Measurements from ENCODE around the gene CHKA.

The CHKA gene

DNA sequence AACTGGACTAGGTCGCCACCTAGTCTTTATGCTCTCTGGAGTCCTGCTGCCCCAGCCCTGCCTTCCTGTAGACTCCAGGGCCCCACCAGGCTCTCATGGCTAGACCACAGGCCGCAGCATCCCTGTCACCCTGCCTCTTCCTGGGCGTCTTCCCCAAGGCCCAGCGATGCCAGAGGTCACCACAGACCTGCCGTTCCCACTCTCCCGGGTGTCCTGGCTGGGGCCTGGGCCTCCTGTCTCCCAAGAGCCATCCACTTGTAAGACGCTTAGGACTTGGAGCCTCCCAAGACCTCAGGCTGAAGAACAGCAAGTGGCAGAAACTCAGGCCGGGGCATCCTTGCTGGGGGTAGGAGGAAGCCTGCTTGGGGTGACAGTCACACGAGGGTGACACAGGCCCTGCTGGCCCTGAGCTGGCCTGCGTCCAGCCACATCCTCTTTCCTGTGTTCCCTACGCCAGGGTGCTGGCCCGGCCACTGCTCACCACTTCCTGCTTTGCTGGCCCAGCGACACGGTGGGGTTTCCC, 84.4 kb downstream of the CHKA start:
- H3K4me3 Mint-ChIP-seq: peak overlapping the region; percentile 35
- H3K27me3 Mint-ChIP-seq (ENCODE audit: low read depth): no peaks in the 10 kb centered on the region
- no peaks in the 10 kb centered on the region for H3K9me3 Mint-ChIP-seq
- H3K4me1 Mint-ChIP-seq (ENCODE audit: low read depth): peaks cover 13% of the 10 kb centered on the region
- DNase-seq (ENCODE audit: low spot score): no peak
- H3K36me3 Mint-ChIP-seq (ENCODE audit: low read depth): peaks cover 15% of the 10 kb centered on the region
- peak overlapping the region; percentile 77 for H3K27ac Mint-ChIP-seq

DNA sequence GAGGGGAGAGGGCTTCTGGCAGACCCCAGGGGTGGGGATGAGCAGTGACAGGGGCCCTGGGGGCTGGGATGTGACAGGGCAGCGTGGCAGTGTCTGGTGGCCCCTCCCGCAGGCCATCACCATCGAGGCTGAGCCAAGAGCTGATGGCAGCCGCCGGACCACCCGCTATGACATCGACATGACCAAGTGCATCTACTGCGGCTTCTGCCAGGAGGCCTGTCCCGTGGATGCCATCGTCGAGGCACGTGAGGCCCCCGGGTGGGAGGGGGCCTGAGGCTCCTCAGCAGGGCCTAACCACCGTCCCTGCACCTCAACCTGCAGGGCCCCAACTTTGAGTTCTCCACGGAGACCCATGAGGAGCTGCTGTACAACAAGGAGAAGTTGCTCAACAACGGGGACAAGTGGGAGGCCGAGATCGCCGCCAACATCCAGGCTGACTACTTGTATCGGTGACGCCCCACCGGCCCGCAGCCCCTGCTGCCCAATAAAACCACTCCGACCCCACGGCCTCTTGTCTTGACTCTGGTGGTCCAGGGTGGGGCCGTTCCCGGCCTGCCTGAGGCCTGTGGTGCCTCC, 85.0 kb downstream of the CHKA start:
- H3K27me3 Mint-ChIP-seq (ENCODE audit: low read depth): no peaks in the 10 kb centered on the region
- H3K9me3 Mint-ChIP-seq: no peaks in the 10 kb centered on the region
- H3K4me1 Mint-ChIP-seq (ENCODE audit: low read depth): peaks cover 15% of the 10 kb centered on the region
- peaks cover 15% of the 10 kb centered on the region for H3K36me3 Mint-ChIP-seq (ENCODE audit: low read depth)
- no peak overlapping the region for H3K4me3 Mint-ChIP-seq
- no peak for DNase-seq (ENCODE audit: low spot score)
- H3K27ac Mint-ChIP-seq: peak overlapping the region; percentile 77

DNA sequence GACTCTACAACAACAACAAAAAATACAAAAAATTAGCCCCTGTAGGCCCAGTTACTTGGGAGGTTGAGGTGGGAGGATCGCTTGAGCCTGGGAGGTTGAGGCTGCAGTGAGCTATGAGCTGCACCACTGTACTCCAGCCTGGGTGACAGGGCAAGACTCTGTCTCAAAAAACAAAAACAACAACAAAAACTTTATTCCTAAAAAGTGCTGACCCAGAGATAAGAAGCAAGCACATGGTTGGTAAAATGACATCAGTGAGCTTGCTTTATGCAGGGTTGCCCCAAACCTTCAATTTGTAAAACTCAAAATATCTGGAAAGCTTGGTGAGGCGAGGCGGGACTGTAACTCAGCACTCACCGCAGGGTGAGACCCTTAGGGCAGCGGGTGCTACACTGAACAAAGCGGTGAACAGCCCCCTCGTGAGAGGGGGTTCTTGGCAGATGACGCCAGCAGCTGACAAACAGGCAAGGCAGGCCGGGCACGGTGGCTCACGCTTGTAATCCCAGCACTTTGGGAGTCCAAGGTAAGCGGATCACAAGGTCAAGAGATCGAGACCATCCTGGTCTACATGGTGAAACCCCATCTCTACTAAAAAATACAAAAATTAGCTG, 85.8 kb downstream of the CHKA start:
- Mint-ChIP-seq H3K4me1 (ENCODE audit: low read depth) (peaks cover 15% of the 10 kb centered on the region), H3K36me3 (ENCODE audit: low read depth) (peaks cover 15% of the 10 kb centered on the region), H3K9me3 (no peaks in the 10 kb centered on the region), H3K4me3 (no peak overlapping the region), H3K27me3 (ENCODE audit: low read depth) (no peaks in the 10 kb centered on the region), H3K27ac (no peak overlapping the region)
- no peak for DNase-seq (ENCODE audit: low spot score)

DNA sequence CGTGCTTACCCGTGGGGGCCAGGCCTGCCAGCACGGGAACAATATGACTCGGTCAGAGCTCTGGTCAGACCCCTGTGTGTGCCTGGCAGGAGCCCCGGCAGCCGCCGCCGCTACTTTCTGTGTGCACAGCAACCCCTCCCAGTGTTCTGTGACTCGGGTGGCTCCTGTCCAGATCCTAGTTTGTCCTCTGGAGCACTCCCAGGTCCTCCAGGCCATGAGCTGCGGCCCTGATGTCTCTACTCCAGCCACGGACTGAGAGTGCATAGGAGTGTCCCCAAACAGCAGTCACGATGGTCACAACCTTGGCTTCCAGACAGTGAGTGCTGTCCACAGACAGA, 87.5 kb downstream of the CHKA start:
- Mint-ChIP-seq H3K9me3 (no peaks in the 10 kb centered on the region), H3K4me1 (ENCODE audit: low read depth) (peaks cover 20% of the 10 kb centered on the region), H3K27ac (no peak overlapping the region), H3K36me3 (ENCODE audit: low read depth) (peaks cover 15% of the 10 kb centered on the region), H3K4me3 (peak overlapping the region; percentile 21), H3K27me3 (ENCODE audit: low read depth) (no peaks in the 10 kb centered on the region)
- no peak for DNase-seq (ENCODE audit: low spot score)

DNA sequence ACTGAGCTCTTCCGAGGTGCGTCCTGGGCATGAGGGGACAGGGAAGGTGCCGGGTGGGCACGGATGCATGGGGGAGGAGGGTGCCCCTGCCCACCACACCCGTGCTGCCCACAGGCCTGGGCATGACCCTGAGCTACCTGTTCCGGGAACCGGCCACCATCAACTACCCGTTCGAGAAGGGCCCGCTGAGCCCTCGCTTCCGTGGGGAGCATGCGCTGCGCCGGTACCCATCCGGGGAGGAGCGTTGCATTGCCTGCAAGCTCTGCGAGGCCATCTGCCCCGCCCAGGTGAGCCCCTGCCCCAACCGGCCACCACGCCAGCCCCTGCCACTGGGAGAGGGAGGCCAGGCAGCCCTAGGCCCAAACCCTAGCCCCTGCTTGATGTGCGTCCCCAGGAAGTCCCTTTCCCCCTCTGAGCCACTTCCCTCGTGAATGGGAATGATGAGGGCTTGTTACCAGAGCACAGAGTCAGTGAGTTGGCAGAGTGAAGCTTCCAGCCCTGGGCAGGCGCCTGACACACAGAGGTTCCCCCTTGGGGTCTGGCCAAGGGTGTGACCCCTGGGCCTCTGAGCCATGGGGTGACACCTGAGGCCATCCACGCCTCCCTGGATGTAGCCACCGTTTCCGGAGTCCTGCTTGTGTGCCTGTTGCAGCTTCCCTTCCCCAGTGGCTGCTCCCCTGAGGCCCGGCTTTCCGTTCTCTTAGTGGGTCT, 88.0 kb downstream of the CHKA start:
- Mint-ChIP-seq H3K36me3 (ENCODE audit: low read depth) (peaks cover 15% of the 10 kb centered on the region), H3K4me1 (ENCODE audit: low read depth) (peaks cover 20% of the 10 kb centered on the region), H3K9me3 (no peaks in the 10 kb centered on the region), H3K27me3 (ENCODE audit: low read depth) (no peaks in the 10 kb centered on the region), H3K4me3 (peak overlapping the region; percentile 21), H3K27ac (no peak overlapping the region)
- DNase-seq (ENCODE audit: low spot score): no peak

DNA sequence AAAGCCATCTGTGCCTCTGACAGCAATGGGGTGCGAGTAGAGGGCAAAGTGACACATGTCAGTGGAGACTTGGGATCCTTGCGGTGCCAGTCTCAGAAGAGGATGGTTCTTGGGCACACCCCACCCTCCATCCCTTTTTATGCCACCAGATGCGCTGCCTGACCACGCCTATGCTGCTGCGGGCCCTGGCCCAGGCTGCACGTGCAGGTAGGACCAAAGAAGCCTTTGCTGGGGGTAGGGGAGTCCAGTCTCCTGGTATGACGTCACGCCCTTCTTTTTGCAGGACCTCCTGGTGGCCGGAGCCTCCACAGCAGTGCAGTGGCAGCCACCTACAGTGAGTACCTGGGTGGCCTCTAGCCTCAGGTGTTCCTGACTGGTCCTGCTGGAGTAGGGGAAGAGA, 89.2 kb downstream of the CHKA start:
- peaks cover 15% of the 10 kb centered on the region for H3K4me1 Mint-ChIP-seq (ENCODE audit: low read depth)
- H3K9me3 Mint-ChIP-seq: no peaks in the 10 kb centered on the region
- peak overlapping the region; percentile 95 for H3K27ac Mint-ChIP-seq
- H3K36me3 Mint-ChIP-seq (ENCODE audit: low read depth): peaks cover 14% of the 10 kb centered on the region
- no peaks in the 10 kb centered on the region for H3K27me3 Mint-ChIP-seq (ENCODE audit: low read depth)
- no peak for DNase-seq (ENCODE audit: low spot score)
- H3K4me3 Mint-ChIP-seq: peak overlapping the region; percentile 97

DNA sequence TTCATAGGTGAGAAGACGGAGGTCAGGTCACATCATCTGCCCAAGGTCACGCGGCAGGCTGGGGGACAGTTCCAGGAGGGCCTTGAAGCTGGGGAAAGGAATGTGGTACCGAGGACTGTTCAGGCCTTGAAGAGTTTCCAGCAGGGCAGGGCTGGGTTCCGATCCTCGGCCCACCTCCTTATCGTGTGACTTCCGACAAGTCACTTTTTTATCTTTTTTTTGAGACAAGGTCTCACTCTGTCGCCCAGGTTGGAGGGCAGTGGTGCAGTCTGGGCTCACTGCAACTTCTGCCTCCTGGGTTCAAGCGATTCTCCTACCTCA, 90.1 kb downstream of the CHKA start:
- H3K9me3 Mint-ChIP-seq: no peaks in the 10 kb centered on the region
- DNase-seq (ENCODE audit: low spot score): peak; percentile 13
- H3K27ac Mint-ChIP-seq: peak overlapping the region; percentile 95
- peak overlapping the region; percentile 97 for H3K4me3 Mint-ChIP-seq
- peaks cover 11% of the 10 kb centered on the region for H3K36me3 Mint-ChIP-seq (ENCODE audit: low read depth)
- H3K4me1 Mint-ChIP-seq (ENCODE audit: low read depth): peaks cover 9% of the 10 kb centered on the region
- no peaks in the 10 kb centered on the region for H3K27me3 Mint-ChIP-seq (ENCODE audit: low read depth)

DNA sequence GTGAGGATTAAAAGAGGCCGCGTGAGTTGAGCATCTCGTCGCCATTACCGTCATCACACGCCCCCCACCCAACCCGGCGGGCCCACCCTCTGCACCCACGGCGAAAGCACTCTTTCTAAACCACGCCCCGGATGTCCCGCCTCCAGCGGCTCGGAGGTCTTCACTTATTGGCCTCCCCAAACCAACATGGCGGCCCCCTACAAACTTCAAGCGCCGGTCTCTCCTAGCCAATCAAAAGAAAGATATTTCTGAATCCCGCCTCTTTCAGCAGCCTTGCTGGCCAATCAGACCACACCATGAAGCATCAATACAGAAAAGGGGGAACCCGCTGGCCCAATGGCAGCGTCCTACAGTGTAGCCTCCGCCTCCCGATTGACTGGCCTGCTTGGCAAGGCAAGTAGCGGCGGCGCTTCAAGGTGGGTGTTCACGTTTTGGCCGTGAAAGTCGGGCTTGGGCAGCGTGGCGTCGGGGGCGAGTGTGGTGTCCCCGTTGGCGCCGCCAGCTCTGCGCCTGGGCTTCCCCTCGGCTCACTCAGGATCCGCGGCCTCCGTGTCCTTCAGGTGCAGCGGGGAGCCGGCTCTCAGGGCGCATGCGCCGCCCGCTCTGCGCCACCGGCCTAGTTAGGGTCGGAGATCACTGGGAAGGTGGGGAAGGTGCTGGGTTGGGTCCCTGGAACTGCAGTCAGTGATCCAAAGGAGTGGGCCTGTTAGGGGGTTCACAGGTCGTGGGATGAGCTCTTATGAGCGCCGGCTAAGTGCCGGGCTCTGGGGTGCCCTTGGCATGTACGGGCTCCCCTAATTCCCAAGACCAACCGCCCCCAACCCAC, 90.7 kb downstream of the CHKA start, which contains the start of gene NDUFS8:
Gene NDUFS8 (plus strand): TSS at position 364 of the 826 bp plus-strand sequence. CDS start 1,471 bp downstream, outside the sequence.
- Mint-ChIP-seq H3K36me3 (ENCODE audit: low read depth) (peaks cover 11% of the 10 kb centered on the region), H3K9me3 (no peaks in the 10 kb centered on the region), H3K27ac (peak within 1 kb of the TSS; percentile 95), H3K27me3 (ENCODE audit: low read depth) (no peaks in the 10 kb centered on the region), H3K4me1 (ENCODE audit: low read depth) (peaks cover 9% of the 10 kb centered on the region), H3K4me3 (peak within 1 kb of the TSS; percentile 97)
- peak; percentile 95 for DNase-seq (ENCODE audit: low spot score)

DNA sequence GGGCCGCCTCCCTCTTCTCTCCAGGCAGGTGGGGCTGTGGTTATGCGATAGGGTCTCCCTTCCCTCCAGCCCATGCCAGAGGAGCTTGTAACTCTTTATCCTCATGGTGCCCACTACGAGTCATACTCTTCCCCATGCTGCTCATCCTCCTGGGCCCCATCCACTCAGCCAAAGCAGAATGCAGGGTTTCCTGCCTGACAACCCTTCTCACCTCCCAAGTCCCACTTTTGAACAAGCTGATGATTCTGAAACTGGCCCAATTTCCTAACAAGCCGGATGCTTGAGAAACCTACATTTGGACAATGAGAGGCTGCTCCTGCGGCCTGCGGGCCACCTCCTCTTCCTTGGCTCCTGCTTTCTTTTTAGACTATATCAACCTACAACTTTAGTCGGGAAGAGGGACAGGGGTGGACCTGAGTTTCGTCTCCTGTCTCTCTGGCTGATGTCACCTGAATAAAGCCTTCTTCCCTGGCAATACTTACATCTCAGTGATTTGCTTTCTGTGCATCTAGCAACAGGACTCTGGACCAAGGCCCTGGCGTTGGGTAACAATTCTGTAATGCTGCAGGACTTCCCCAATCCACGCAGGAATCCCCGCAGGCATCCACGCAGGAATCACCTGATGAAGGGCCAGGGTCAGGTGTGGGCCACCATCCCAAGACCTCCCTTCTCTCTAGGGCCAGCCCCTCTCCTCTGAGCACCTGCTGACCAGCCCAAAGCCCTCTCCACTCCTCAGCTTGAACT, 92.2 kb downstream of the CHKA start:
- Mint-ChIP-seq H3K36me3 (ENCODE audit: low read depth) (peaks cover 6% of the 10 kb centered on the region), H3K27me3 (ENCODE audit: low read depth) (no peaks in the 10 kb centered on the region), H3K27ac (peak overlapping the region; percentile 95), H3K4me1 (ENCODE audit: low read depth) (peaks cover 9% of the 10 kb centered on the region), H3K9me3 (no peaks in the 10 kb centered on the region), H3K4me3 (peak overlapping the region; percentile 97)
- no peak for DNase-seq (ENCODE audit: low spot score)

DNA sequence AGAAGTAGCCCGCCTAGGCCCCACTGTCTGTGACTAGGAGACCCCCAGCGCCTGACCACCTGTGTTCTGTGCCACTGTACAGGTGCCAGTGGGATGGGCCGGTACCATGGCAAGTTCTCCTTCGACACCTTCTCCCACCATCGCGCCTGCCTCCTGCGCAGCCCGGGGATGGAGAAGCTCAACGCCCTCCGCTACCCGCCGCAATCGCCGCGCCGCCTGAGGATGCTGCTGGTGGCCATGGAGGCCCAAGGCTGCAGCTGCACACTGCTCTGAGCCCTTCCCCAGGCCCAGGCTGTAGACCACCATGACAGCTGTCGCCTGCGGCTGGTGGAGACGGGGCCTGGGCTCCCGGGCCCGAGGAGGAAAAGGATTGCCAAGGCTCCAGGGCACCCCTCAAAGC, 93.5 kb downstream of the CHKA start:
- peaks cover 2% of the 10 kb centered on the region for H3K36me3 Mint-ChIP-seq (ENCODE audit: low read depth)
- H3K4me3 Mint-ChIP-seq: no peak overlapping the region
- no peaks in the 10 kb centered on the region for H3K27me3 Mint-ChIP-seq (ENCODE audit: low read depth)
- H3K9me3 Mint-ChIP-seq: no peaks in the 10 kb centered on the region
- H3K4me1 Mint-ChIP-seq (ENCODE audit: low read depth): peaks cover 9% of the 10 kb centered on the region
- no peak for DNase-seq (ENCODE audit: low spot score)
- H3K27ac Mint-ChIP-seq: no peak overlapping the region

DNA sequence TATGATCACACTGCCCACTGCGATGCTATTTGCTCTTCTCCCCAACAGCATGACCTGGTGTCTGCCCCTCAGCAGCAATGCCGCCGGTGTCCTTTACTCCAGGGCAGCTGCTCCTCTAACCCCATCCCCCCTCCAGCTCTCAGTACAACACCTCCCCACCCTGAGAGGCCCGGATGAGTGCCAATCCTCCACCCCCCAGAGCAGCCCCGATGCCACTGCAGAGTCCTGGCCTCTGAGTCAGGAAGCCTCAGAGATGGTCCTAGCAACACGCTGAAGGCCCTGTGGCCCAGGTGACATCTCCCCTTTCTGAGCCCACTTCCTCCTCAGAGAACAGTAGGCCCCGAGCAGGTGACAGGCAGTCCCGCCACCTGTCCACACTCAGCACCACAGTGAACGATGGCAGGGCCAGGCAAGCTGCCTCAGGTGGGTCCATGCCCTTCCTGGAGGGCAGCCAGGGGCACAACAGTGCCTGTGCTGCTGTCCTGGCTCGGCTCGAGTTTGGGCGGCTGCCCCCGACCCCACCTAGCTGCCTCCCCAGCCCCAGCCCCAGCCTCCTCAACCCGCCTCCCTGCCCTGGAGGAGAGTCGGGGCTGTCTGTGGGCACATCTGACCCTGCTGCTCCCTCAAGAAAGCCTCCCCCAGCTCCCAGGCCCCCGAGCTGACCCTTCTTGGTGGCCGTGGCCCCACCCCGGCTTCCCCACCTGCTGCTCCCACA, 94.6 kb downstream of the CHKA start:
- H3K4me3 Mint-ChIP-seq: no peak overlapping the region
- H3K36me3 Mint-ChIP-seq (ENCODE audit: low read depth): peaks cover under 1% of the 10 kb centered on the region
- H3K27ac Mint-ChIP-seq: no peak overlapping the region
- H3K9me3 Mint-ChIP-seq: no peaks in the 10 kb centered on the region
- peaks cover 7% of the 10 kb centered on the region for H3K4me1 Mint-ChIP-seq (ENCODE audit: low read depth)
- no peak for DNase-seq (ENCODE audit: low spot score)
- no peaks in the 10 kb centered on the region for H3K27me3 Mint-ChIP-seq (ENCODE audit: low read depth)

DNA sequence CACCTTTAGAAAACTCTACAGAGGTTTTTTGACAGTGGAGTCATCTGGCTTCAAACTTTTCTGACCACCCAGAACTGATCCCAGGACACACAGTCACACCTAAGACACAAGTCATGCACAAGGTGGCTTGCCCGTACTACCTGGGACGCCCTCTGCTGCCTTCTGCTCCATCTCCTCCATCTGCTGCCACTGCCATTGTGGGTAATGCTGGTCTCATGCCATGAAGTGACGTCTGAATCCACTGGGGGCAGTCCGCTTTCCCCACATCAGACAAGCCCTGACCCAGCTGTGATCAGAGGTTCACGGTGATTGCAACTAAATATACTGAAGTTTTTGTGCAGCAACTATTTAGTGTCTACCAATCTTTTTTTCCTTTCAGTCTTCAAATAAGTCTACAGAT, 96.1 kb downstream of the CHKA start:
- Mint-ChIP-seq H3K36me3 (ENCODE audit: low read depth) (no peaks in the 10 kb centered on the region), H3K4me3 (no peak overlapping the region), H3K27me3 (ENCODE audit: low read depth) (no peaks in the 10 kb centered on the region), H3K4me1 (ENCODE audit: low read depth) (peaks cover 3% of the 10 kb centered on the region), H3K27ac (no peak overlapping the region), H3K9me3 (no peaks in the 10 kb centered on the region)
- no peak for DNase-seq (ENCODE audit: low spot score)

DNA sequence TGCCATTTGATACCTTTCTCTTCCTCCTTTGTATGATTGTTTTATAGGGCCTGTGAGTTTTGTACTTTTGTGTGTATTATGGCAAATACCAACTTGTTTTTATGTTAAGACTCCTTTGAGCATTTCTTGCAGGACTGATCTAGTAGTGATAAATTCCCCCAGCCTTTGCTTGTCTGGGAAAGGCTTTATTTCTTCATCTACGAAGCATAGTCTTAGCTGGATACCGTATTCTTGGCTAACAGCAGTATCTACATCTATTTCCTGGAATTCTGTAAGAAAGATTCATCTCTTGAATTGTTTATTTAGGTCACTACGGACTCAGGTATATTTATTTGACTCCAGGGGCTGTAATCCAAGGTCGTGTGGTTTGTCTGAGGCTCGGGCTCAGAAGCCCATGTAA, 96.7 kb downstream of the CHKA start:
- no peak for DNase-seq (ENCODE audit: low spot score)
- no peaks in the 10 kb centered on the region for H3K27me3 Mint-ChIP-seq (ENCODE audit: low read depth)
- H3K4me1 Mint-ChIP-seq (ENCODE audit: low read depth): peaks cover 2% of the 10 kb centered on the region
- no peak overlapping the region for H3K4me3 Mint-ChIP-seq
- no peaks in the 10 kb centered on the region for H3K36me3 Mint-ChIP-seq (ENCODE audit: low read depth)
- no peak overlapping the region for H3K27ac Mint-ChIP-seq
- no peaks in the 10 kb centered on the region for H3K9me3 Mint-ChIP-seq
